HEK293 (cell line): Measurements from ENCODE around the gene NF2.

ENCODE experiments used
- CTCF ChIP-seq: fragments of 450-650 bp; formaldehyde crosslinking; IDR thresholded peaks from 2 replicates; pipeline ENCODE4 v1.5.1; 2016; ENCODE audit warnings: missing biosample characterization, missing genetic modification characterization
- MYNN ChIP-seq: fragments of 450-650 bp; formaldehyde crosslinking; IDR thresholded peaks from 2 replicates; pipeline ENCODE4 v1.5.1; 2016; ENCODE audit warnings: missing biosample characterization, missing genetic modification characterization, borderline replicate concordance
- REST ChIP-seq: fragments of 450-650 bp; formaldehyde crosslinking; IDR thresholded peaks from 2 replicates; pipeline ENCODE4 v1.5.1; 2016; ENCODE audit warnings: missing biosample characterization, missing genetic modification characterization
- SCRT1 ChIP-seq: fragments of 450-650 bp; formaldehyde crosslinking; IDR thresholded peaks from 2 replicates; pipeline ENCODE4 v1.5.1; 2016; ENCODE audit warnings: missing biosample characterization, missing genetic modification characterization, borderline replicate concordance
- ZBTB1 ChIP-seq: fragments of 450-650 bp; formaldehyde crosslinking; IDR thresholded peaks from 2 replicates; pipeline ENCODE4 v1.5.1; 2016; ENCODE audit warnings: missing biosample characterization, missing genetic modification characterization
- ZBTB17 ChIP-seq: fragments of 450-650 bp; formaldehyde crosslinking; IDR thresholded peaks from 2 replicates; pipeline ENCODE4 v1.5.1; 2016; ENCODE audit warnings: missing biosample characterization, missing genetic modification characterization
- ZFP3 ChIP-seq: fragments of 450-650 bp; formaldehyde crosslinking; IDR thresholded peaks from 2 replicates; pipeline ENCODE4 v1.5.1; 2016; ENCODE audit warnings: low read depth, missing biosample characterization, missing genetic modification characterization
- ZNF292 ChIP-seq: fragments of 450-650 bp; formaldehyde crosslinking; IDR thresholded peaks from 2 replicates; pipeline ENCODE4 v1.5.1; 2016; ENCODE audit warnings: low read depth, missing biosample characterization, missing genetic modification characterization, borderline replicate concordance
- ZNF302 ChIP-seq: fragments of 450-650 bp; formaldehyde crosslinking; IDR thresholded peaks from 2 replicates; pipeline ENCODE4 v1.5.1; 2016; ENCODE audit warnings: missing biosample characterization, missing genetic modification characterization, low read depth
- ZNF416 ChIP-seq: fragments of 450-650 bp; formaldehyde crosslinking; IDR thresholded peaks from 2 replicates; pipeline ENCODE4 v1.5.1; 2016; ENCODE audit warnings: missing biosample characterization, missing genetic modification characterization
- ZNF580 ChIP-seq: fragments of 450-650 bp; formaldehyde crosslinking; IDR thresholded peaks from 2 replicates; pipeline ENCODE4 v1.5.1; 2016; ENCODE audit warnings: missing biosample characterization, missing genetic modification characterization
- ZNF664 ChIP-seq: fragments of 450-650 bp; formaldehyde crosslinking; IDR thresholded peaks from 2 replicates; pipeline ENCODE4 v1.5.1; 2016; ENCODE audit warnings: missing biosample characterization, missing genetic modification characterization
- TF ChIP-seq, protein P1 (sequence below): fragments of 450-650 bp; formaldehyde crosslinking; IDR thresholded peaks from 2 replicates; pipeline ENCODE4 v1.5.1; 2016; ENCODE audit warnings: missing biosample characterization, missing genetic modification characterization
- TF ChIP-seq, protein P2 (sequence below): fragments of 450-650 bp; formaldehyde crosslinking; IDR thresholded peaks from 2 replicates; pipeline ENCODE4 v1.5.1; 2016; ENCODE audit warnings: missing biosample characterization, missing genetic modification characterization

DNA sequence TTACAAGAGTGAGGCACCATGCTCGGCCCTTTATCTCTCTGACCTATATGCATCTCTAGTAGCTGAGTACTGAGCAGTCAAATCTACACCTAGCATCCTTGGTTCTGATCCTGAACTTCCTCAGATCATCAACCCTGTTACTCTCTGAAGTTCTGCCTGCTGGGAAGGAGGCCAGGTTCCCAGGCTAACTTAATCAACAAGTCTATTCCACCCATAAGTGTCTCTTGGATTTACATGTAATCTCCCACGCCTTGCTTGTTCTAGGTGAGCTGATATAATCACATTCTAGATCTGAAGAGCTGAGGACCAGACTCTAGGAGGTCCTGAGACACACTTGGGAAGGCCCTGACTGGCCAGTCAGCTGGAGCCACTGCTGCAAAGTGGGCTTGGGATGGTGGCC, 138.5 kb downstream of the NF2 start:
- TF ChIP-seq CTCF (tag by site-specific recombination), result no peak
- no peak for TF ChIP-seq REST (tag by site-specific recombination)
- TF ChIP-seq ZBTB17, result 0 out of 2 replicates have a peak, but pooled peaks have one; percentile 18
- TF ChIP-seq ZNF664, result no peak
- TF ChIP-seq ZNF292 (tag by site-specific recombination), result no peak
- no peak for TF ChIP-seq MYNN (tag by site-specific recombination)
- no peak for TF ChIP-seq SCRT1
- TF ChIP-seq ZBTB1, result no peak
- TF ChIP-seq, protein P1, sequence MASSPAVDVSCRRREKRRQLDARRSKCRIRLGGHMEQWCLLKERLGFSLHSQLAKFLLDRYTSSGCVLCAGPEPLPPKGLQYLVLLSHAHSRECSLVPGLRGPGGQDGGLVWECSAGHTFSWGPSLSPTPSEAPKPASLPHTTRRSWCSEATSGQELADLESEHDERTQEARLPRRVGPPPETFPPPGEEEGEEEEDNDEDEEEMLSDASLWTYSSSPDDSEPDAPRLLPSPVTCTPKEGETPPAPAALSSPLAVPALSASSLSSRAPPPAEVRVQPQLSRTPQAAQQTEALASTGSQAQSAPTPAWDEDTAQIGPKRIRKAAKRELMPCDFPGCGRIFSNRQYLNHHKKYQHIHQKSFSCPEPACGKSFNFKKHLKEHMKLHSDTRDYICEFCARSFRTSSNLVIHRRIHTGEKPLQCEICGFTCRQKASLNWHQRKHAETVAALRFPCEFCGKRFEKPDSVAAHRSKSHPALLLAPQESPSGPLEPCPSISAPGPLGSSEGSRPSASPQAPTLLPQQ, result no peak
- TF ChIP-seq ZFP3 (tag by site-specific recombination), result no peak
- TF ChIP-seq ZNF416 (tag by site-specific recombination), result no peak
- TF ChIP-seq ZNF302 (tag by site-specific recombination), result no peak
- TF ChIP-seq, protein P2, sequence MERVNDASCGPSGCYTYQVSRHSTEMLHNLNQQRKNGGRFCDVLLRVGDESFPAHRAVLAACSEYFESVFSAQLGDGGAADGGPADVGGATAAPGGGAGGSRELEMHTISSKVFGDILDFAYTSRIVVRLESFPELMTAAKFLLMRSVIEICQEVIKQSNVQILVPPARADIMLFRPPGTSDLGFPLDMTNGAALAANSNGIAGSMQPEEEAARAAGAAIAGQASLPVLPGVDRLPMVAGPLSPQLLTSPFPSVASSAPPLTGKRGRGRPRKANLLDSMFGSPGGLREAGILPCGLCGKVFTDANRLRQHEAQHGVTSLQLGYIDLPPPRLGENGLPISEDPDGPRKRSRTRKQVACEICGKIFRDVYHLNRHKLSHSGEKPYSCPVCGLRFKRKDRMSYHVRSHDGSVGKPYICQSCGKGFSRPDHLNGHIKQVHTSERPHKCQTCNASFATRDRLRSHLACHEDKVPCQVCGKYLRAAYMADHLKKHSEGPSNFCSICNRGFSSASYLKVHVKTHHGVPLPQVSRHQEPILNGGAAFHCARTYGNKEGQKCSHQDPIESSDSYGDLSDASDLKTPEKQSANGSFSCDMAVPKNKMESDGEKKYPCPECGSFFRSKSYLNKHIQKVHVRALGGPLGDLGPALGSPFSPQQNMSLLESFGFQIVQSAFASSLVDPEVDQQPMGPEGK (tag by site-specific recombination), result no peak
- no peak for TF ChIP-seq ZNF580 (tag by site-specific recombination)
